ENCODE data around the gene COQ10A. TPM values are rescaled to one million over a fixed set of nuclear protein-coding genes. Genes with fewer than 3 reads are reported as not detected.

Gene COQ10A
- total RNA-seq, 1 donor from 2014 or later = 26.4 TPM

- no peaks in the 10 kb centered on the region for H3K4me1 Mint-ChIP-seq (ENCODE audit: unreplicated experiment)
- H3K9me3 Mint-ChIP-seq = no peaks in the 10 kb centered on the region
- no peaks in the 10 kb centered on the region for H3K27me3 Mint-ChIP-seq
- no peak overlapping the region for H3K4me3 Mint-ChIP-seq
- DNase-seq (ENCODE audit: extremely low spot score, unreplicated experiment) = no peak
- no peak overlapping the region for H3K27ac Mint-ChIP-seq
- TF ChIP-seq CTCF (conservative IDR thresholded peaks at IDR 0.05) = no peak
- H3K36me3 Mint-ChIP-seq = peaks cover 3% of the 10 kb centered on the region
Measured at GRCh38 chr12:56236985-56237384, 29.8 kb upstream of the COQ10A start.

GRCh38 chr12:56237552-56237951 lies 29.2 kb upstream of the COQ10A start:
- Mint-ChIP-seq H3K4me3 (no peak overlapping the region), H3K36me3 (peaks cover 5% of the 10 kb centered on the region), H3K27me3 (no peaks in the 10 kb centered on the region), H3K27ac (no peak overlapping the region), H3K9me3 (no peaks in the 10 kb centered on the region), H3K4me1 (ENCODE audit: unreplicated experiment) (no peaks in the 10 kb centered on the region)
- no peak for TF ChIP-seq CTCF (conservative IDR thresholded peaks at IDR 0.05)
- no peak for DNase-seq (ENCODE audit: extremely low spot score, unreplicated experiment)

GRCh38 chr12:56241424-56242303 lies 25.1 kb upstream of the COQ10A start:
- no peak overlapping the region for H3K4me3 Mint-ChIP-seq
- H3K36me3 Mint-ChIP-seq = peaks cover 12% of the 10 kb centered on the region
- no peaks in the 10 kb centered on the region for H3K27me3 Mint-ChIP-seq
- peak overlapping the region; percentile 20 for H3K27ac Mint-ChIP-seq
- no peak for DNase-seq (ENCODE audit: extremely low spot score, unreplicated experiment)
- no peaks in the 10 kb centered on the region for H3K9me3 Mint-ChIP-seq
- TF ChIP-seq CTCF (conservative IDR thresholded peaks at IDR 0.05) = no peak
- no peaks in the 10 kb centered on the region for H3K4me1 Mint-ChIP-seq (ENCODE audit: unreplicated experiment)

GRCh38 chr12:56242986-56243385 lies 23.8 kb upstream of the COQ10A start:
- Mint-ChIP-seq H3K36me3 (peaks cover 12% of the 10 kb centered on the region), H3K27ac (no peak overlapping the region), H3K4me1 (ENCODE audit: unreplicated experiment) (no peaks in the 10 kb centered on the region), H3K27me3 (no peaks in the 10 kb centered on the region), H3K9me3 (no peaks in the 10 kb centered on the region), H3K4me3 (no peak overlapping the region)
- TF ChIP-seq CTCF (conservative IDR thresholded peaks at IDR 0.05) = no peak
- no peak for DNase-seq (ENCODE audit: extremely low spot score, unreplicated experiment)

- Mint-ChIP-seq H3K27me3 (no peaks in the 10 kb centered on the region), H3K36me3 (peaks cover 12% of the 10 kb centered on the region), H3K27ac (no peak overlapping the region), H3K9me3 (no peaks in the 10 kb centered on the region), H3K4me1 (ENCODE audit: unreplicated experiment) (no peaks in the 10 kb centered on the region), H3K4me3 (no peak overlapping the region)
- DNase-seq (ENCODE audit: extremely low spot score, unreplicated experiment) = no peak
- no peak for TF ChIP-seq CTCF (conservative IDR thresholded peaks at IDR 0.05)
Measured at GRCh38 chr12:56243731-56244181, 23.0 kb upstream of the COQ10A start.
